Right cardiac atrium (tissue), 5 donors: ENCODE data around the gene RPL27. TPM values are rescaled to one million over a fixed set of nuclear protein-coding genes. Genes with fewer than 3 reads are reported as not detected.

ENCODE experiments used
- ATAC-seq, 2 donors: fragments of 200-7000 bp; cut with Tn5 transposase; one replicate each; pipeline versions ENCODE4 v1.8.0 to v1.9.1; 2020; ENCODE audit warnings: moderate library complexity in 2 of 2, mild to moderate bottlenecking in 1 of 2
- DNase-seq, 3 donors: peaks; one replicate each; pipeline ENCODE4 v3.0.0-alpha.2; 2020
- H3K27ac ChIP-seq: one replicate; pipeline ENCODE4 v1.5.1; 2013; ENCODE audit warnings: mild to moderate bottlenecking, low read length, control low read depth, moderate library complexity
- H3K27me3 ChIP-seq: one replicate; pipeline ENCODE4 v1.6.1; 2013; ENCODE audit not compliant: control insufficient read depth, insufficient read depth
- H3K4me1 ChIP-seq: one replicate; pipeline ENCODE4 v1.6.1; 2013; ENCODE audit warnings: low read length; ENCODE audit not compliant: control insufficient read depth, insufficient read depth
- H3K4me3 ChIP-seq: one replicate; pipeline ENCODE4 v1.5.1; 2013; ENCODE audit warnings: low read length, control low read depth
- H3K9me3 ChIP-seq: one replicate; pipeline ENCODE4 v1.6.1; 2013; ENCODE audit warnings: low read length; ENCODE audit not compliant: control insufficient read depth
- WGBS: extraction: QIAGEN DNeasy Blood & Tissue Kit; methylation state at CpG from one replicate; pipeline ENCODE4 v1.1.7; 2013; 5-methylcytosine and 5-hydroxymethylcytosine counted together
- intact Hi-C, 4 donors: fragments of 100-400 bp; cut with DNase I; formaldehyde crosslinking; loops; one replicate each; pipeline versions ENCODE4 v1.11.0 to v1.14.0; 2022 to 2023
- polyA plus RNA-seq: library from polyadenylated mRNA; stranded (reverse); fragments of 200-250 nt; gene quantifications from one replicate; pipeline ENCODE4 v1.2.3, GENCODE V29; 2013
- total RNA-seq, 4 donors: library from RNA; stranded (reverse); fragmentation: NEBNext Ultra II Directional; extraction: Animal tissue kit (Norgen Biotek cat#: 25700); gene quantifications; one replicate each; pipeline ENCODE4 v1.2.1, GENCODE V29; 2021
- donor health status: healthy with polysubstance abuse.
- donor health status: DM: no; HTN: yes; CAD: no.
- donor health status: DM: no; HTN: no; CAD: no.
- donor health status: DM: no; HTN: yes; CAD: no; lungs with severe emphysema.
- donor health status: DM: yes; HTN: yes; CAD: no.

Gene RPL27
- total and polyA plus RNA-seq, 5 donors, result 651 to 2,068 (median 798) TPM

DNA sequence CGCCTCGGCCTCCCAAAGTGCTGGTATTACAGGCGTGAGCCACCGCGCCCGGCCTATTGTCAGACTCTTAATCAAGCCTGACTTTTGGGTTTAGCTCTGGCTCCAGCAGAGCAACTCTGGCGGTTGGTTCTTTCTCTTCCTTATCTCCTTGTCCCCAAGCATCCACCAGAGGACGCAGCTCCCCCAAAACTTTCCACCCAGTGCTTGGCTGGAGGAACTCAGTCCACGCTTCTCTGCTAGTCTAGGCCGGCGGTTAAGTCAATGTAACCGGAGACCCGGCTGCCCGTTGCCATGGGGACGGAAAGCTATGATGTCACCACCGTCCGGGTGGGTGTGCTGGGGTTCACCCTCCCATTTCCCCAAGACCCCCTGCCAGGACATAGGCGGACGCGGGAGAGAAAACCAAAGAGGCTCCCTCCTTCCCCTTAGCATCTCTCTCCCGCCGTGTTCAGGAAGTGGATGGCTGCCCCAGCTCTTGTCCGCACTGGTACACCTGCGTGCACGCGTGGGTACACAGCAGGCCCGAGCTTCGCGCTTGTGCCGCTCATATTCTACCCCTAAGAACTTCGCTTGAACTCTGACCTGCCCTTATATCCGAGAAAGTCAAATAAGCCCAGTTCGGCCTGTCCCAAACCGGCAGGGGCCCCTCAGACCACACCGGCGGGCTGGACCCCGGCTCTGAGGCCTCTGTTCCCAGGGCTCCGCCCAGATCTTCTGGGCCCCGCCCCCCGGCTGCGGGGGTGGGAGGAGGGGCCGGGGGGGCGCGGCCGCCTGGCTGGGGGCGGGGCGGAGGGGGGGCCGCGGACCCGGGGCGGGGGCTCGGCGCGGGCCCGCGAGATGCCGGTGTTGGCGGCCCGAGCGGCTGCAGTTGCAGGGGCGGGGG is 26.4 kb downstream of the RPL27 start, which contains the start of gene RND2:
Gene RND2 (plus strand): TSS at position 825 of the 883 bp plus-strand sequence. CDS start 117 bp downstream, outside the sequence.
- ATAC-seq (peak; percentile 69 to 74), DNase-seq (peak; percentile 93 to 94 (median 93))
- Histone ChIP-seq H3K4me3 (peak within 1 kb of the TSS; percentile 58), H3K9me3 (no peaks in the 10 kb centered on the region), H3K27ac (peak within 1 kb of the TSS; percentile 21), H3K4me1 (no peaks in the 10 kb centered on the region), H3K27me3 (no peaks in the 10 kb centered on the region)
- WGBS, result under 1% methylated on average over 61 of the region's 61 CpGs
- intact Hi-C loops, result loop anchor here in 3 of 4 donors (5.0 to 10.0 kb wide), 3 partner anchors 100 to 313 kb away; partner anchors contain the start of genes BRCA1 (in 2 of the 3) and NBR1 (in 1 of the 3)

DNA sequence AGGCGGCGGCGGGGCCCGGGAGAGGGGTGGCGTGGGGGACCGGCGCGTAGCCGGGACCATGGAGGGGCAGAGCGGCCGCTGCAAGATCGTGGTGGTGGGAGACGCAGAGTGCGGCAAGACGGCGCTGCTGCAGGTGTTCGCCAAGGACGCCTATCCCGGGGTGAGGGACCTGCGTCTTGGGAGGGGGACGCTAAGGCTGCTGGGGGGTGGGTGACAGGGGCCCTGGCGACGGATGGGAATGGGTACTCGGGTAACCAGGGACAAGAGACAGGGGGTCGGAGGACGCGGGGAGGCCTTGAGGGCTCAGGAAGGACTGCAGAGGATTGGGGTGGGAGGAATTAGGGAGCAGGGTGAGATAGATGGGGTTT is 27.1 kb downstream of the RPL27 start:
- no peak for ATAC-seq
- Histone ChIP-seq H3K27me3 (no peaks in the 10 kb centered on the region), H3K9me3 (no peaks in the 10 kb centered on the region), H3K4me1 (no peaks in the 10 kb centered on the region), H3K4me3 (peak overlapping the region; percentile 58), H3K27ac (no peak overlapping the region)
- intact Hi-C loops, result loop anchor here in 3 of 4 donors (5.0 to 10.0 kb wide), 3 partner anchors 100 to 312 kb away; partner anchors contain the start of genes BRCA1 (in 2 of the 3) and NBR1 (in 1 of the 3)
- 8% methylated on average over 27 of the region's 27 CpGs for WGBS
- no peak for DNase-seq

DNA sequence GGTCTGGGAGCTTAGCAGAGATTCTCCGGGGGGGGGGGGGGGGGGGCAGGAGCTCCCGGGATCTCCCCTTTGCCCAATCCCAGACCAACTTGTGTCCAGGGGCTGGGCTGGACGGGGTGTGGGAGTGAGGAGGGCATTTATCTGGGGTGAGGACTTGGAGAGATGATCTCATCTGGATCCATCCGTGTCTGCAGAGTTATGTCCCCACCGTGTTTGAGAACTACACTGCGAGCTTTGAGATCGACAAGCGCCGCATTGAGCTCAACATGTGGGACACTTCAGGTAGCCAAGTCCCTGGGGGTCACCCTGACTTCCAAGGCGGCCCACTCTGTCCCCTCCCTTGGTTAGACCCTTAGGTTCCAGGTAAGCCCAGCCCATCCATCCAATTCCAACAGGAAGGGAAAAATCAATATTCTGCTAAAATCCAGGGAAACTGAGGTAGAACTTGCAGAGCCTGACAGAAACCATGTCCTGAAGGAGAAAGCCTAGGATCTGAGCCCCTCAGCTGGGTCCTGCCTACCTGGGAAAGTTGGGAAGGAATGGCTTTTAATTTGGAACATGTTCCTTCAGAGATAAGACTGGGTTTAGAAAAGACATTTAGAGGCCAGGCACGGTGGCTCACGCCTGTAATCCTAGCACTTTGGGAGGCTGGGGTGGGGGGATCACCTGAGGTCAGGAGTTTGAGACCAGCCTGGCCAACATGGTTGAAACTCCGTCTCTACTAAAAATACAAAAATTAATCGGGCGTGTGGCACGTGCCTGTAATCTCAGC is 27.7 kb downstream of the RPL27 start:
- H3K27me3 ChIP-seq, result no peaks in the 10 kb centered on the region
- H3K9me3 ChIP-seq, result no peaks in the 10 kb centered on the region
- no peak for ATAC-seq
- WGBS, result 61% methylated on average over 16 of the region's 16 CpGs
- no peak overlapping the region for H3K27ac ChIP-seq
- H3K4me1 ChIP-seq, result no peaks in the 10 kb centered on the region
- DNase-seq, result no peak
- intact Hi-C loops, result loop anchor here in 3 of 4 donors (5.0 to 10.0 kb wide), 3 partner anchors 99 to 311 kb away; partner anchors contain the start of genes BRCA1 (in 2 of the 3) and NBR1 (in 1 of the 3)
- H3K4me3 ChIP-seq, result no peak overlapping the region

DNA sequence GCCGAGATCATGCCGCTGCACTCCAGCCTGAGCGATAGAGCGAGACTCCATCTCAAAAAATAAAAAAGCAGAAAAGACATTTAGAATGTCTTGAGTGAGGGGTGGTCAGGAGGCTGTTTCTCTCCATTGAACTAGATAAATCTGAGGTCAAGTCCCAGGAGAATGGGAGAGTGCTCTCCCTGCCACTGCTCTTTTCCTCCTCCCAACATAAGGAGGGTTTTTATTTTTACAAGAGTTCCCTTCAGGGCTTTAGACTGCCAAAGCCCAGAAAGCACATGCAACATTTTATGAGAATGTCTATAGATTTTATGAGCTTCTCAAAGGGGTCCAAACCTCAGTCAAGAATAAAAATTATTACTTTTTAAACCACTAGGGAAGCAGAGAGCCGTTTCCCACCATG is 28.4 kb downstream of the RPL27 start:
- no peak overlapping the region for H3K27ac ChIP-seq
- ATAC-seq (no peak), DNase-seq (no peak)
- no peaks in the 10 kb centered on the region for H3K9me3 ChIP-seq
- WGBS, result 73% methylated on average over 5 of the region's 5 CpGs
- intact Hi-C loops, result loop anchor here in 3 of 4 donors (5.0 to 10.0 kb wide), 3 partner anchors 98 to 311 kb away; partner anchors contain the start of genes BRCA1 (in 2 of the 3) and NBR1 (in 1 of the 3)
- no peaks in the 10 kb centered on the region for H3K27me3 ChIP-seq
- no peaks in the 10 kb centered on the region for H3K4me1 ChIP-seq
- no peak overlapping the region for H3K4me3 ChIP-seq

DNA sequence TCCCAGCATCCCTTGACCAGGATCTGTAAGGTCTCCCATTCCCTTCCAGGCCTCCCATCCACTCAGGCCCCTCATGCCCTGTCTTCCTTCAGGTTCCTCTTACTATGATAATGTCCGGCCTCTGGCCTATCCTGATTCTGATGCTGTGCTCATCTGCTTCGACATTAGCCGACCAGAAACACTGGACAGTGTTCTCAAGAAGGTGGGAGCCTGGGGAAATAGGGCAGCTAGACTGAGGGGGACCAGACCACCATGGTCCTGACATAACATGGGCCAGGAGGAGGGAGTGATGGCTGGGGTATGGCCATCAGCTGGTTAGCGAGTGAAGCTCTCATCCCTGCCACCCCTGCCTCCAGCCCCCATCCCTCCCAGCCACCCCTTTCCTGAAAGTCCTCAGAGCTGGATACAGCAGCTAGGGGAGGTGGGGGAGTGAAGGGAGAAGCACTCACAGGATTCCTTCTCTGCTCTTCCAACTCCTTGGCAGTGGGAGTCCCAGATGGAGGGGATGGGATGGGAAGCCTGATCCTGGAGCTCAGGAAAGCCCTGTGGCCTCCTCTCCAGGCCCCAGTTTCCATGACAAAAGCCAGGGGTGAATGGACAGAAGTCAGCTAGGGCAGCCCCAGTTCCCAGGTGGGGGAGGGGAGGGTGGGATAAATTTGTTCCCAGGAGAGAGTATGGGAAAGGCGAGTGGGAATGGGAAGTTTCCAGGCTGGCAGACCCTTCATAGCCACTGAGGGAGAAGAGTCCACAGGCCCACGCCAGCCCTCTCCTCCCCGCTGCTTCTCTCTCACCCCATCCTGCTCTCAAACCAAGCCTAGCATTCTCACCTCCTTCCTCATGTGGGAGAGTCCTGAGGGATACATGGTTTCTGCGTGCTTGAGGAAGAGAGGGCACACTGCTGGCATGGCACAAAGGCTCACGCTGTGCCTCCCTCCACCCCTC is 29.1 kb downstream of the RPL27 start:
- Histone ChIP-seq H3K4me3 (no peak overlapping the region), H3K9me3 (no peaks in the 10 kb centered on the region), H3K27ac (no peak overlapping the region), H3K27me3 (no peaks in the 10 kb centered on the region), H3K4me1 (no peaks in the 10 kb centered on the region)
- intact Hi-C loops, result loop anchor here in 3 of 4 donors (5.0 to 10.0 kb wide), 3 partner anchors 97 to 310 kb away; partner anchors contain the start of genes BRCA1 (in 2 of the 3) and NBR1 (in 1 of the 3)
- no peak for ATAC-seq
- no peak for DNase-seq
- WGBS, result 74% methylated on average over 9 of the region's 9 CpGs

DNA sequence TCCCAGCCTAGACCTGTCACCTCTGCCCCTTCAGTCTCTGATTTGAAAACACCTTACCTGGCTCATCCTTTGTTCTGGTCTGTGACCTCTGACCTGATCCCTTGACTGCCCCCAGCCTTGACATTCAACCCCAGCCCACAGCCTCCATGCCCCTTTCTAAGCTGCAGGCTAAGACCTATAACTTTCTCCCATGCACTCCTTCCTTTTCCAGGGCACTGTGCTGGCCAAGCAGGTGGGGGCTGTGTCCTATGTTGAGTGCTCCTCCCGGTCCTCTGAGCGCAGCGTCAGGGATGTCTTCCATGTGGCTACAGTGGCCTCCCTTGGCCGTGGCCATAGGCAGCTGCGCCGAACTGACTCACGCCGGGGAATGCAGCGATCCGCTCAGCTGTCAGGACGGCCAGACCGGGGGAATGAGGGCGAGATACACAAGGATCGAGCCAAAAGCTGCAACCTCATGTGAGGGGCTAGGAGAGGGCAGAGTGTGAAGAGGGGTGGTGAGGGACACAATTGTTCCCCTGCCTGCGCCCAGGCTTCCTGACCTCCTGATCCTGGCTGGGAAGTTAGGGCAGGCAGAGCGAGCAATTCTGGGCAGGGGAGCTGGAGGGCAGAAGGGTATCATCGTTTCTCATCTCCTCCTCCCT is 30.1 kb downstream of the RPL27 start:
- Histone ChIP-seq H3K27ac (no peak overlapping the region), H3K27me3 (no peaks in the 10 kb centered on the region), H3K4me3 (no peak overlapping the region), H3K4me1 (no peaks in the 10 kb centered on the region), H3K9me3 (no peaks in the 10 kb centered on the region)
- 86% methylated on average over 17 of the region's 17 CpGs for WGBS
- intact Hi-C loops, result loop anchor here in 3 of 4 donors (5.0 to 10.0 kb wide), 3 partner anchors 96 to 309 kb away; partner anchors contain the start of genes BRCA1 (in 2 of the 3) and NBR1 (in 1 of the 3)
- ATAC-seq (no peak), DNase-seq (no peak)

DNA sequence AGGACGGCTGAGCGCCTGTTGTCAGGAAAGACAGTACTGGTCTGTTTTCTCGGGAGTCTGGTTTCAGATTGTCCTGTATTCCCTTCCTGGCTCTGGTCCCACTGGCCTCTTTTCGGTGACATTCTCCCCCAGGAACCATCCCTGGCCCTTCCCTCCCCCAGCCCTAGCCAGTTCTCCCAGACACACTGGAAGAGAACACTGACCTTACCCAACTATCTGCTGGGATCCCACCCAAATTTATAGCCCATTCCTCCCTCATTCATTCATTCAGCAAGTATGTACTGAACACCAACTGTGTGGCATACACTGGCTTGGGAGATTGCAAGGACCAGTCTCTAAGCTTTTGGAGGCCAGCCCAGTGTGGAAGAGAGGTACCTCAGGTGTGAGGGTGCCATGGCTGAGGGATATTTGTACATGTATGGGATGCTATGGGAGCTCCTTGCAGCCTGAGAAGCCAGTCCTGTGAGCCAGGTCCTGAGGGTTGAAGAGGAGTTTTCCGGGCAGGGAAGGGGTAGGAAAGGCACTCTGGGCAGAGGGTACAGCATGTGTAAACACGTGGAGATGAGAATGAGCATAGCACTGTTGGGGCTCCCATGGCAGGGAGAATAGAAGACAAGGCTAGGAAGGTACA is 32.0 kb downstream of the RPL27 start:
- Histone ChIP-seq H3K4me3 (no peak overlapping the region), H3K27ac (no peak overlapping the region), H3K9me3 (no peaks in the 10 kb centered on the region), H3K27me3 (no peaks in the 10 kb centered on the region), H3K4me1 (no peaks in the 10 kb centered on the region)
- peak; percentile 15 to 24 for ATAC-seq
- no peak for DNase-seq
- WGBS, result 61% methylated on average over 6 of the region's 6 CpGs
- intact Hi-C loops, result no loop called here

DNA sequence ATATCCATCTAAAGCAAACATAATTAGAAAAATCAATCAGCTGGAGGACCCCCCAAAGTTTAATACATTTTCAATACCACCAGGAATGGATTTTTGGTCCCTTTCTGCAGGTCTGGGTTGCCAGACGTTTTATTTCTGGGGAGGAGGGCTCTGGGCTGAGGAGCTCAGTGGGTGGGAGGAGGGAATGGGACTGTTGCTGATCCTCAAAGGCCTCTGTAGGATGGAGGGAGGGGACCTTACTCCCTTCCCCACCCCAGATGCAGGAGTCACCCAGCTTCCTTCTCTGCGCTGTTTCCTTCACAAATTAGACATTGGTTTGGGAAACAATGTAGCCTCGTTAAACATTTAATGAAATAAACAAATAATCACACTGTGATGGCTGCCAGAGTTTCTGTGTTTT is 33.4 kb downstream of the RPL27 start:
- no peak overlapping the region for H3K27ac ChIP-seq
- DNase-seq (no peak), ATAC-seq (no peak)
- no peaks in the 10 kb centered on the region for H3K27me3 ChIP-seq
- WGBS, result 79% methylated on average over 3 of the region's 3 CpGs
- H3K4me3 ChIP-seq, result no peak overlapping the region
- intact Hi-C loops, result no loop called here
- no peaks in the 10 kb centered on the region for H3K9me3 ChIP-seq
- H3K4me1 ChIP-seq, result no peaks in the 10 kb centered on the region

DNA sequence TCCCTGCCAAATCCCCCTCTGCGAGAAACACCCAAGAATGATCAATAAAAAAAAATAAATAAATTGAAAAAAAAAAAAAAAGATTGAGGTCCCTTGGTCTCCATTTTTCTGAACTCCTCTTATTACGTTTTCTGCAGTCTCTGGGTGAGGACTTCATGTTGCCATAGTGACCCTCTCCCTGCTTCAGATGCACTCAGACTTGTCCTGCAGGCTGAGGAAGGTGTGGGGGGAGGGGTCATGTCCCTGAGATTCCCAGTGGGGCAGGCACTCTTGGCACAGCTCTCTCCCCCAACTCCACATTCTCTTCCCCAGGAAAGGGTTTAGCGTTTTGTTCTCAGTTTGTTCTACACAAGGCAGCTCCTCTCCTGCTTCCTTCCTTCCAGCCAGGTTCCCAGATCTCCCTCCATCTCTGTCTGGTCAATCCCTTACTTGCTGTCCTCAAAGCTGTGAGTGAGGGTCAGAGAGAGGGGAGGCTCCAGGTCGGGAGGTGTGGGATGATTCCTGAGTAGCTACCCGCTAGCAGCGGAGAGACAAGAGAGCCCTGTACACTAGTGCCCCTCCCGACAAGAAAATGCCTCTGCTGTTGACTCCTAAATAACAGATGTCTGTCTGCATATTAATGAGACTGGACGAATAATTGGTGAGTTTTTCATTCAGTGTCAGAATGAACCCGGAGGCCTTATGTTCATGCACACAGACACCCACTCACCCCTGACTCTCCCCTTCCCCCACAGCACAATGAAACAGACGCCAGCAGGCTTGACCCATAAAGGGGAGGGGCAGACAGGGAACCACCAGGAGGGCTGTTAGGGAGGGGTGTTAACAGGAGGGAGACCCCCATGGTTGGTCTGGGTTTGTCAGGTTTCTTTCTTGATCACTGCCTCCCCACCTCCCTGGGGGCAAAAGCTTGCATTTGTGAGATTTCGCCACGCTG is 36.0 kb downstream of the RPL27 start:
- intact Hi-C loops, result no loop called here
- DNase-seq, result no peak
- Histone ChIP-seq H3K4me1 (no peaks in the 10 kb centered on the region), H3K9me3 (no peaks in the 10 kb centered on the region), H3K27ac (no peak overlapping the region), H3K4me3 (no peak overlapping the region), H3K27me3 (no peaks in the 10 kb centered on the region)
- no peak for ATAC-seq
- WGBS, result 47% methylated on average over 12 of the region's 12 CpGs
